HG03469 (cell line): ENCODE measurements around the gene ERVH48-1.
"Not testable (repeated sequence)": the region's sequence is repeated elsewhere in the genome, so short reads cannot be mapped to it uniquely, and the experiment has no call there.

Experiments used
- ATAC-seq: cut with Tn5 transposase; IDR thresholded peaks from one replicate; pipeline ENCODE4 v1.9.1; 2021; ENCODE audit warnings: mild to moderate bottlenecking, moderate library complexity, moderate number of reproducible peaks; ENCODE audit not compliant: unreplicated experiment

The ERVH48-1 gene

GRCh38 chr21:42911920-42912319 lies 13.5 kb downstream of the ERVH48-1 start:
- ATAC-seq = not testable (repeated sequence)

DNA sequence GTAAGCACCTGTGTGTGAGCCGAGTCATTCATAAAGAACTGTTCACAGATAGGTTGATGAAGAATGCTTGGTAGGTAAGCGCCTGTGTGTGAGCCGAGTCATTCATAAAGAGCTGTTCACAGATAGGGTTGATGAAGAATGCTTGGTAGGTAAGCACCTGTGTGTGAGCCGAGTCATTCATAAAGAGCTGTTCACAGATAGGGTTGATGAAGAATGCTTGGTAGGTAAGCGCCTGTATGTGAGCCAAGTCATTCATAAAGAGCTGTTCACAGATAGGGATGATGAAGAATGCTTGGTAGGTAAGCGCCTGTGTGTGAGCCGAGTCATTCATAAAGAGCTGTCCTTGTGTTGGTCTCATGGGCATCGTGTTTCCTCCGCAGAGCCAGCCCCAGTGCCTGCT lies 16.9 kb downstream of the ERVH48-1 start:
- ATAC-seq = not testable (repeated sequence)

DNA sequence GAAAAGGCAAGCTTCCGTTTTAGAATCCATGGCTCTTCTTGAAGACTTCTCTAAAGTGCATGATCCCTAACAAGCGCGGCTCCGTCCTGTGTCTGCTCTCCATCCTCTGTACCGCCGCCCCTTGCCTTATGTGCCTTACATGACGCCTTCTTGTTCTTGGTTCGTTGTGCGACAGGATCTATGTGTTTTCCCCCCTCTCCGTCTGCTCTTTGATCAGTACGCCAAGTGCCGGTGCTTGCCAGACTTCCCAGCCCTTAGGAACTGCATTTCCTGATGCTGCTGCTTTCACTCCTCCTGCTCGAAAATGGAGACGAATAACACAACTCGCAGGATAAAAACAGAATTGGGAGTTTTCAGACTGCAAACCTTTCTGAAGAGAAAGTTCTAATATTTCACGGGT lies 19.2 kb downstream of the ERVH48-1 start:
- ATAC-seq = no peak

- ATAC-seq = no peak
Observed at GRCh38 chr21:42905195-42905594, 20.2 kb downstream of the ERVH48-1 start.

DNA sequence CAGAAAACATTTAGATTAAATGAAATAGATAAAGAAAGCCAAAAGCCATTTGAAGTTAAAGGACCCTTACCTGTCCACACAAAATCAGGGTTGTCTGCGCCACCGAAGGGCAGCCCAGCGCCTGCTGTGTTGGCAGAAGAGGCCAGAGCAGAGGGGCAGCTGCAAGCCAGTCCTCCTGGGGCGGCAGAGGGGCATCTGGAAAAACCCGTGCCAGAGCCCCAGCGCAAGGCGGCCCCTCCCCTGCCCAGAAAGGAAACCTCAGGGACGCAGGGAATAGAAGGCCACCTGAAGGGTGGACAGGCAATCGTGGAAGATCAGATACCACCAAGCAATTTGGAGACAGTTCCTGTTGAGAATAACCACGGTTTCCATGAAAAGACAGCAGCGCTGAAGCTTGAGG lies 21.6 kb downstream of the ERVH48-1 start:
- ATAC-seq = no peak

GRCh38 chr21:42900446-42900845 lies 25.0 kb downstream of the ERVH48-1 start:
- ATAC-seq = no peak

DNA sequence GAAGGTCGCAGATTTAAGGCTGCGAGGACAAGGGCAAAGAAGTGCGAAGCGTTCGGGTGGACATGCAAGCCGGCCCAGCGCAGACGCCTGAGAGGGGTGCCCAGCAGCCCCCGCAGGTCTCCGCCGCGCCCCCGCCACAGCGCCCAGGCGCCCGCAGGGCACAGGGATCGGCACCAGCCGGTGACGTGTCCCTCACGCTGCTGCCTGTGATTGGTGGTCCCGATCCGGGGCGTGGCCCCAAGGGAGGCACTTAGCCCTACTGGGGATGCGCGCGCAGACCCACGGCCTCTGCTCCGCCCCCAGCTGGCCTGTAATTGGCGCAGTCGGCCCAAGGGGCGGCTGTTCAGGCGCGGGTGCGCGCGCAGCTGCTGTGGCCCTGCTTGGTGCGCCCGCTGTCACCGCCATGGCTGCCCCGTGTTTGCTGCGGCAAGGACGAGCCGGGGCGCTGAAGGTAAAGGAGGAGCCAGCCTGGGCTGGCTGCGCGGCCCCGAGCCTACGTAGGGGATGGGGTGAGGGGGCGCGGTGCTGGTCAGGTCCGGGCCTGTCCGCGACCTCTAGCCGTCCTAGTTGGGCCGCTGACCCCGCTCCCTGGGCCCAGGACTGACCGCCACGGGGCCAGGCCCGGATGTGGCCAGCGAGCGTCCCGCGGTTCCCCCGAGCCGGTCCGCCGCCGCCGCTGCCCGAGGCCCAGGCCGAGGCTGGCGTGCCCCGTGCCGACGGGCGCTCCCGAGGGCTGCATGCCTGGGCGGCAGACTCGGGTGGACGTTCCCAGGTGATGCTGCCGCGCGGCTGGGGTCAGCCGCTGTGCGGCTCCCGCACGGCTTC lies 32.3 kb downstream of the ERVH48-1 start, which contains the start of gene NDUFV3:
TSS of gene NDUFV3 (plus strand) at position 379 of the 825 bp plus-strand sequence. CDS start at position 404, 25 bp downstream.
- ATAC-seq = peak; percentile 88

DNA sequence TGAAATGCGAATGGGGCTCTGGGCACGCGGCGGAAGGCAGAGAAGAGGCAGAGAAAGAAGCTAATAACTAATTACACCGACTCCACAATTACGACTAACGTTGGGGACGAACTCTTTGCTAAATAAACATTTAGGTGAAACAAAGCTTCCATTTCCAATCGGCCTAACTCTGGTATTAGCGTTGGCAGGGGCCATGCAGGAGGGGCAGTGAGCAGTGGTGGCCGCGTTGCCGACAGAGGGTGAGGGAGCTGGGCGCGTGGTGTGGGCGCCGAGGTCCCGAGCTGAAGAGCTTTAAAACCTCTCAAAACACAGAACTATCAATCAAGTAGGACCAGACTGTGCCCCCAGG lies 32.9 kb downstream of the ERVH48-1 start:
- ATAC-seq = no peak

GRCh38 chr21:42887326-42887725 lies 38.1 kb downstream of the ERVH48-1 start:
- no peak for ATAC-seq

DNA sequence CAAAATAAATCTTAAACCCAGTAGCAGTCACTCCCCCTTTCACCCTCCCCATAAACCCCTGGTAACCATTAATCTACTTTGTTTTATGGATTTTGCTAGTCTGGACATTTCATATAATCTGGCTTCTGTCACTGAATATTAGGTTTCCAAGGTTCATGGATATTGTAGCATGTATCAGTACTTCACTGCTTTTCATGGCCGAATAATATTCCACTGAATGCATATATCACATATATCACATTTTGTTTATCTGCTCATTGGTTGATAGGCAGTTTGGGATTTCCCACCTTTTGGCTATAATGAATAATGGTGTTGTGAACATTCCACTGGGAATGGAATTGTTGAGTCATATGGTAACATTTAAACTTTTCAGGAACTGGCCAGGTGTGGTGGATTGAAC lies 41.5 kb downstream of the ERVH48-1 start:
- no peak for ATAC-seq

DNA sequence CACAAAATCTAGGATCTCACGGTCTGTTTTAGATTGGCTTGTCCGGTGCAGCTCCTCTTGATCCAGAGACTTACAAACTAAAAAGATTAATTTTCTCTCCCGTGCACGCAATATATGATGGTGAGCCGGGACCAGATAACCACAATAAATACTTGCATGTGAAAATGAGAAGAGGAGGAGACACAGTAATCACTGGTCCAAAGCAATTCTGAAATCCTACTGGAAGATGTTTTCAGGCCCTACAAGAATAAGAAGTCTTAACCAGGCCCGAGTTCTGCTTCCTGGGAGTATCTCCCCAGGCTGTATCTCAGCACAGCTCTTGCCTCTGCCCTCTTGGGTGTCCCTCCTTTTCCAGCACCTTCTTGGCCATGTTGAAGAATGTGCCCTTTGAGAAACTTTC lies 45.1 kb downstream of the ERVH48-1 start:
- ATAC-seq = no peak

GRCh38 chr21:42878993-42879787 lies 46.2 kb downstream of the ERVH48-1 start, which contains the start of gene WDR4:
Gene WDR4, minus strand, starts transcription at chr21:42879539. Its CDS starts 44 bp downstream, at chr21:42879495.
- peak; percentile 88 for ATAC-seq

GRCh38 chr21:42878678-42878992 lies 46.8 kb downstream of the ERVH48-1 start:
- no peak for ATAC-seq

- not testable (repeated sequence) for ATAC-seq
Observed at GRCh38 chr21:42875811-42876210, 49.6 kb downstream of the ERVH48-1 start.

GRCh38 chr21:42873096-42873495 lies 52.3 kb downstream of the ERVH48-1 start:
- ATAC-seq = no peak

GRCh38 chr21:42868196-42868595 lies 57.2 kb downstream of the ERVH48-1 start:
- ATAC-seq = no peak
